Measurements from ENCODE around the gene TAS2R20. TPM values are rescaled to one million over a fixed set of nuclear protein-coding genes. Genes with fewer than 3 reads are reported as not detected.

Gene TAS2R20
- polyA plus RNA-seq, 1 donor: 1.3 TPM

GRCh38 chr12:10959804-10960203, 38.3 kb downstream of the TAS2R20 start:
- DNase-seq: no peak

- DNase-seq: no peak
Observed at GRCh38 chr12:10957741-10958140, 40.4 kb downstream of the TAS2R20 start.

- no peak for DNase-seq
Observed at GRCh38 chr12:10956085-10956484, 42.0 kb downstream of the TAS2R20 start.

GRCh38 chr12:10952645-10953044, 45.5 kb downstream of the TAS2R20 start:
- DNase-seq: no peak

Other genes with a start within 250 kb of the TAS2R20 start
- gene TAS2R7, start 195.7 kb downstream of the TAS2R20 start, polyA plus RNA-seq (ENCODE audit: insufficient read length): not detected
- gene TAS2R8, start 191.0 kb downstream of the TAS2R20 start, polyA plus RNA-seq (ENCODE audit: insufficient read length): not detected
- not detected for gene TAS2R9, start 188.1 kb downstream of the TAS2R20 start, polyA plus RNA-seq (ENCODE audit: insufficient read length)
- gene TAS2R10, start 171.9 kb downstream of the TAS2R20 start, polyA plus RNA-seq (ENCODE audit: insufficient read length): 0.50 TPM
- 4.1 TPM for gene PRR4, start 148.8 kb downstream of the TAS2R20 start, polyA plus RNA-seq (ENCODE audit: insufficient read length)
- gene PRH1, start 114.0 kb downstream of the TAS2R20 start, polyA plus RNA-seq (ENCODE audit: insufficient read length): 8.8 TPM
- gene TAS2R13, start 88.7 kb downstream of the TAS2R20 start, polyA plus RNA-seq (ENCODE audit: insufficient read length): not detected
- gene PRH2, start 69.1 kb downstream of the TAS2R20 start, polyA plus RNA-seq (ENCODE audit: insufficient read length): not detected
- 2.5 TPM for gene TAS2R14, start 59.0 kb downstream of the TAS2R20 start, polyA plus RNA-seq (ENCODE audit: insufficient read length)
- not detected for gene TAS2R50, start 11.4 kb downstream of the TAS2R20 start, polyA plus RNA-seq (ENCODE audit: insufficient read length)
- gene TAS2R19, start 24.3 kb upstream of the TAS2R20 start, polyA plus RNA-seq (ENCODE audit: insufficient read length): 1.3 TPM
- 0.90 TPM for gene TAS2R31, start 33.1 kb upstream of the TAS2R20 start, polyA plus RNA-seq (ENCODE audit: insufficient read length)
- not detected for gene TAS2R46, start 64.0 kb upstream of the TAS2R20 start, polyA plus RNA-seq (ENCODE audit: insufficient read length)
- gene TAS2R43, start 94.0 kb upstream of the TAS2R20 start, polyA plus RNA-seq (ENCODE audit: insufficient read length): 0.27 TPM
- 0.14 TPM for gene TAS2R30, start 136.3 kb upstream of the TAS2R20 start, polyA plus RNA-seq (ENCODE audit: insufficient read length)
- 11.9 TPM for gene SMIM10L1, start 172.9 kb upstream of the TAS2R20 start, polyA plus RNA-seq (ENCODE audit: insufficient read length)
- not detected for gene TAS2R42, start 188.6 kb upstream of the TAS2R20 start, polyA plus RNA-seq (ENCODE audit: insufficient read length)

All from hindlimb muscle (tissue), 1 donor.